H9 (cell line): Measurements from ENCODE around the gene GPC1. TPM values are rescaled to one million over a fixed set of nuclear protein-coding genes. Genes with fewer than 3 reads are reported as not detected.

Source experiments
- DNase-seq: peaks from one replicate; pipeline ENCODE4 v3.0.0-alpha.2; 2017
- H2AFZ ChIP-seq: one replicate; pipeline ENCODE4 v1.6.1; 2013; ENCODE audit warnings: mild to moderate bottlenecking, low read length, control low read depth, moderate library complexity
- H2AK5ac ChIP-seq: 2 replicates; pipeline ENCODE4 v1.6.1; 2013; ENCODE audit warnings: low read length, control low read depth, mixed read lengths; ENCODE audit not compliant: insufficient read length
- H2BK120ac ChIP-seq: one replicate; pipeline ENCODE4 v1.6.1; 2013; ENCODE audit warnings: low read depth, mild to moderate bottlenecking, low read length, control low read depth, inconsistent platforms; ENCODE audit not compliant: poor library complexity, severe bottlenecking
- H2BK12ac ChIP-seq: 2 replicates; pipeline ENCODE4 v1.6.1; 2013; ENCODE audit warnings: low read length, control low read depth, mixed read lengths, low read depth; ENCODE audit not compliant: insufficient read length
- H2BK15ac ChIP-seq: 2 replicates; pipeline ENCODE4 v1.6.1; 2013; ENCODE audit warnings: low read depth, low read length, control low read depth
- H2BK20ac ChIP-seq: one replicate; pipeline ENCODE4 v1.6.1; 2013; ENCODE audit warnings: low read depth, mild to moderate bottlenecking, low read length, control low read depth, inconsistent platforms; ENCODE audit not compliant: poor library complexity, severe bottlenecking
- H2BK5ac ChIP-seq: 2 replicates; pipeline ENCODE4 v1.6.1; 2013; ENCODE audit warnings: low read length, control low read depth, mixed read lengths; ENCODE audit not compliant: insufficient read length
- H3K14ac ChIP-seq: 2 replicates; pipeline ENCODE4 v1.6.1; 2013; ENCODE audit warnings: low read length, control low read depth; ENCODE audit not compliant: insufficient read depth
- H3K18ac ChIP-seq: 2 replicates; pipeline ENCODE4 v1.6.1; 2013; ENCODE audit warnings: low read depth, mild to moderate bottlenecking, mixed read lengths, low read length, control low read depth; ENCODE audit not compliant: insufficient read length
- H3K23ac ChIP-seq: 2 replicates; pipeline ENCODE4 v1.6.1; 2013; ENCODE audit warnings: low read length, control low read depth, mixed read lengths, low read depth; ENCODE audit not compliant: insufficient read length
- H3K23me2 ChIP-seq: 2 replicates; pipeline ENCODE4 v1.6.1; 2013; ENCODE audit warnings: low read depth, mild to moderate bottlenecking, mixed read lengths, low read length, control low read depth; ENCODE audit not compliant: insufficient read length, poor library complexity, severe bottlenecking
- H3K27ac ChIP-seq: 2 replicates; pipeline ENCODE4 v1.5.1; 2013; ENCODE audit warnings: low read length, control low read depth, mixed read lengths, low read depth; ENCODE audit not compliant: insufficient read length
- H3K27me3 ChIP-seq: 2 replicates; pipeline ENCODE4 v1.6.1; 2013; ENCODE audit warnings: low read length, control low read depth, inconsistent platforms; ENCODE audit not compliant: insufficient read depth
- H3K4ac ChIP-seq: 2 replicates; pipeline ENCODE4 v1.6.1; 2013; ENCODE audit warnings: low read depth, mild to moderate bottlenecking, control low read depth, inconsistent platforms, low read length, moderate library complexity
- H3K4me1 ChIP-seq: 2 replicates; pipeline ENCODE4 v1.6.1; 2013; ENCODE audit warnings: low read length, control low read depth, inconsistent platforms; ENCODE audit not compliant: insufficient read depth
- H3K4me2 ChIP-seq: 2 replicates; pipeline ENCODE4 v1.6.1; 2013; ENCODE audit warnings: low read length, control low read depth, mixed read lengths; ENCODE audit not compliant: insufficient read length, insufficient read depth
- H3K56ac ChIP-seq: 2 replicates; pipeline ENCODE4 v1.6.1; 2013; ENCODE audit warnings: low read depth, mild to moderate bottlenecking, mixed read lengths, low read length, control low read depth; ENCODE audit not compliant: insufficient read length
- H3K79me1 ChIP-seq: 2 replicates; pipeline ENCODE4 v1.6.1; 2013; ENCODE audit warnings: low read depth, mild to moderate bottlenecking, moderate library complexity, low read length, control low read depth, inconsistent platforms; ENCODE audit not compliant: insufficient read depth, poor library complexity, severe bottlenecking
- H3K79me2 ChIP-seq: 2 replicates; pipeline ENCODE4 v1.6.1; 2013; ENCODE audit warnings: low read length, control low read depth, inconsistent platforms; ENCODE audit not compliant: insufficient read depth
- H3K9ac ChIP-seq: 2 replicates; pipeline ENCODE4 v1.6.1; 2013; ENCODE audit warnings: low read length, control low read depth, mixed read lengths; ENCODE audit not compliant: insufficient read length; ENCODE audit errors: extremely low read depth
- H3K9me3 ChIP-seq: one replicate; pipeline ENCODE4 v1.6.1; 2013; ENCODE audit warnings: low read depth, low read length, inconsistent platforms; ENCODE audit not compliant: control insufficient read depth
- H3T11ph ChIP-seq: one replicate; pipeline ENCODE4 v1.6.1; 2013; ENCODE audit warnings: mild to moderate bottlenecking, low read length, control low read depth, inconsistent platforms
- H4K20me1 ChIP-seq: one replicate; pipeline ENCODE4 v1.6.1; 2013; ENCODE audit not compliant: control insufficient read depth, insufficient read length, insufficient read depth
- H4K5ac ChIP-seq: 2 replicates; pipeline ENCODE4 v1.6.1; 2013; ENCODE audit warnings: low read depth, mild to moderate bottlenecking, mixed read lengths, low read length, control low read depth; ENCODE audit not compliant: insufficient read length
- H4K8ac ChIP-seq: replicated peaks from 2 replicates; pipeline ENCODE4 v1.6.1; 2013; ENCODE audit warnings: low read length, control low read depth, mixed read lengths, low read depth; ENCODE audit not compliant: insufficient read length
- H4K91ac ChIP-seq: 2 replicates; pipeline ENCODE4 v1.6.1; 2013; ENCODE audit warnings: low read depth, mild to moderate bottlenecking, moderate library complexity, mixed read lengths, low read length, control low read depth; ENCODE audit not compliant: insufficient read length
- H3K27ac Mint-ChIP-seq, 3 experiments: 2 replicates in 2 of 3; 3 replicates in 1 of 3; pipeline ENCODE4 v1.8.0; 2020 to 2021; ENCODE audit warnings: mixed read lengths in 3 of 3, mild to moderate bottlenecking in 1 of 3, moderate library complexity in 1 of 3
- H3K27me3 Mint-ChIP-seq: 2 replicates; pipeline ENCODE4 v1.8.0; 2021; ENCODE audit warnings: low read depth, mild to moderate bottlenecking, moderate library complexity, mixed read lengths
- H3K36me3 Mint-ChIP-seq, 3 experiments: 2 replicates in 2 of 3; 3 replicates in 1 of 3; pipeline ENCODE4 v1.8.0; 2020 to 2021; ENCODE audit warnings: low read depth in 3 of 3, mixed read lengths in 3 of 3; ENCODE audit not compliant: insufficient read depth in 1 of 3
- H3K4me1 Mint-ChIP-seq, 2 experiments: 2 replicates each; pipeline ENCODE4 v1.8.0; 2020; ENCODE audit warnings: mixed read lengths in 2 of 2
- H3K4me3 Mint-ChIP-seq, 2 experiments: 2 replicates in 1 of 2; 3 replicates in 1 of 2; pipeline ENCODE4 v1.8.0; 2020 to 2021; ENCODE audit warnings: mild to moderate bottlenecking in 2 of 2, mixed read lengths in 2 of 2, moderate library complexity in 1 of 2
- H3K9me3 Mint-ChIP-seq, 2 experiments: 2 replicates in 1 of 2; 3 replicates in 1 of 2; pipeline ENCODE4 v1.8.0; 2020; ENCODE audit warnings: mild to moderate bottlenecking in 2 of 2, mixed read lengths in 2 of 2, moderate library complexity in 1 of 2
- WGBS: extraction: QIAGEN DNeasy Blood & Tissue Kit; methylation state at CpG from one replicate; pipeline ENCODE4 v1.1.7; 2013; ENCODE audit warnings: missing lambda C conversion rate, low lambda C conversion rate, mixed read lengths; ENCODE audit not compliant: insufficient read length; ENCODE audit errors: extremely low coverage; 5-methylcytosine and 5-hydroxymethylcytosine counted together
- total RNA-seq: library from RNA; stranded (reverse); gene quantifications from 2 replicates; pipeline ENCODE4 v1.2.1, GENCODE V29; 2021
- TF ChIP-seq, protein P1 (sequence below): fragments of 200-600 bp; sonication (generic); conservative IDR thresholded peaks from 3 replicates; pipeline ENCODE4 v1.8.0; 2021; ENCODE audit warnings: antibody characterized with exemption, mild to moderate bottlenecking

The GPC1 gene
- total RNA-seq, 1 experiment from 2014 or later: 39.4 TPM

DNA sequence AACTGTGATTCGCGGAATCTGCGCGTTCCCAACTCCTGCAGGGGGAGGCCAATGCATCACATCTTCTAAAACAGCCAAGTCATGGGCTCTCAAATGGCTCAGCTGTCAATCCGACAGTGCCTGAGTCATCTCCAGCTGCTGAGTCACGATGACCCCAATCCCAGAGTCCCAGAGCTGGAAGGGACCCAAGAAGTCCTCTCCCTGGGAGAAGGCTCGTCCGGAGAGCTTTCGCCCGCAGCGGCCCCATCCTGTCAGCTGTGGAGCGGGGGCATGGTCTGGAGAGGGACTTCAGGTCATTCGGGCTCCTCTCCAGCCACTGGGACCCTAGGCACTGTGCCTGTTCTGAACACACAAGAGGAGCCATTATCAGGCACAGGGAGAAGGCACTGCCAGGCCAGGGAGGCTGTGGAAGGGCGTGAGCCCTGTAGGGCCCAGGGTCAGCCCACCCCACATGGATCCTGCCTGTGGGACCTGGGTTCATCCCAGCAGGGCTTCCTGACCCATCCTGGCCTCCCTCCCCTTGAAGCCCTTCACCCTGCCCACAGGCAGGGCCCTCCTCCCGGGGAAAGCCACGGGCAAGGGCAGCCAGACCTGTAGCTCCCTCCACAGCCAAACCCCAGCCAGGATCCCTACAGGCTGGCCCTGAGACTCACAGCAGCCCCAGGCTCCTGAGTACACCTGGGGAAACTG, 47.6 kb upstream of the GPC1 start:
- Histone ChIP-seq H3K27ac (no peak overlapping the region), H3K4me2 (no peak overlapping the region), H4K20me1 (no peaks in the 10 kb centered on the region), H4K5ac (no peak overlapping the region), H3K23me2 (no peaks in the 10 kb centered on the region), H4K91ac (no peak overlapping the region), H3K4me1 (no peaks in the 10 kb centered on the region), H2AK5ac (no peak overlapping the region), H3K79me1 (no peaks in the 10 kb centered on the region), H2BK20ac (no peak overlapping the region), H2AFZ (no peak overlapping the region), H3K79me2 (no peaks in the 10 kb centered on the region), H3T11ph (no peak overlapping the region), H2BK120ac (no peak overlapping the region), H3K56ac (no peak overlapping the region), H2BK15ac (no peak overlapping the region), H3K9ac (no peak overlapping the region), H2BK5ac (no peak overlapping the region), H3K4ac (no peak overlapping the region), H2BK12ac (no peak overlapping the region), H3K9me3 (no peaks in the 10 kb centered on the region), H3K14ac (no peak overlapping the region; the same call in 1 of the 2 replicates), H3K23ac (no peak overlapping the region), H3K18ac (no peak overlapping the region), H4K8ac (no peak overlapping the region), H3K27me3 (no peaks in the 10 kb centered on the region)
- Mint-ChIP-seq H3K27me3 (peaks cover 2% of the 10 kb centered on the region), H3K4me1 (peaks cover 0 to 7% of the 10 kb centered on the region in 2 experiments; a peak in 2 of 4 replicates), H3K4me3 (no peak overlapping the region), H3K27ac (peak overlapping the region in 1 of 3 experiments; percentile 55; a peak in 2 of 7 replicates), H3K36me3 (no peaks in the 10 kb centered on the region; a peak in 1 of 7 replicates), H3K9me3 (no peaks in the 10 kb centered on the region)
- WGBS: no CpG with 5 or more reads among the region's 16 CpGs
- TF ChIP-seq, protein P1, sequence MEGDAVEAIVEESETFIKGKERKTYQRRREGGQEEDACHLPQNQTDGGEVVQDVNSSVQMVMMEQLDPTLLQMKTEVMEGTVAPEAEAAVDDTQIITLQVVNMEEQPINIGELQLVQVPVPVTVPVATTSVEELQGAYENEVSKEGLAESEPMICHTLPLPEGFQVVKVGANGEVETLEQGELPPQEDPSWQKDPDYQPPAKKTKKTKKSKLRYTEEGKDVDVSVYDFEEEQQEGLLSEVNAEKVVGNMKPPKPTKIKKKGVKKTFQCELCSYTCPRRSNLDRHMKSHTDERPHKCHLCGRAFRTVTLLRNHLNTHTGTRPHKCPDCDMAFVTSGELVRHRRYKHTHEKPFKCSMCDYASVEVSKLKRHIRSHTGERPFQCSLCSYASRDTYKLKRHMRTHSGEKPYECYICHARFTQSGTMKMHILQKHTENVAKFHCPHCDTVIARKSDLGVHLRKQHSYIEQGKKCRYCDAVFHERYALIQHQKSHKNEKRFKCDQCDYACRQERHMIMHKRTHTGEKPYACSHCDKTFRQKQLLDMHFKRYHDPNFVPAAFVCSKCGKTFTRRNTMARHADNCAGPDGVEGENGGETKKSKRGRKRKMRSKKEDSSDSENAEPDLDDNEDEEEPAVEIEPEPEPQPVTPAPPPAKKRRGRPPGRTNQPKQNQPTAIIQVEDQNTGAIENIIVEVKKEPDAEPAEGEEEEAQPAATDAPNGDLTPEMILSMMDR: no peak
- no peak for DNase-seq
